Measurements from ENCODE around the gene SLC39A3. TPM values are rescaled to one million over a fixed set of nuclear protein-coding genes. Genes with fewer than 3 reads are reported as not detected.

SLC39A3 gene
- total and polyA plus RNA-seq, 2 of the 8 experiments (the other 6 are each of a cell fraction or from before 2014, with no cell fraction given), result 33.0 to 52.9 TPM

- peak; percentile 99 to 100 for TF ChIP-seq SIN3A (conservative IDR thresholded peaks at IDR 0.05 in 1 of 2, IDR thresholded peaks at IDR 0.05 in 1 of 2; ENCODE audit: low read depth in 1 of 2, low read length in 2 of 2)
- peak; percentile 98 for TF ChIP-seq GABPA (IDR thresholded peaks at IDR 0.05; ENCODE audit: borderline replicate concordance, insufficient read depth, low read length)
- peak; percentile 77 for TF ChIP-seq SP2 (IDR thresholded peaks at IDR 0.05; ENCODE audit: low read length)
- TF ChIP-seq, protein P1, sequence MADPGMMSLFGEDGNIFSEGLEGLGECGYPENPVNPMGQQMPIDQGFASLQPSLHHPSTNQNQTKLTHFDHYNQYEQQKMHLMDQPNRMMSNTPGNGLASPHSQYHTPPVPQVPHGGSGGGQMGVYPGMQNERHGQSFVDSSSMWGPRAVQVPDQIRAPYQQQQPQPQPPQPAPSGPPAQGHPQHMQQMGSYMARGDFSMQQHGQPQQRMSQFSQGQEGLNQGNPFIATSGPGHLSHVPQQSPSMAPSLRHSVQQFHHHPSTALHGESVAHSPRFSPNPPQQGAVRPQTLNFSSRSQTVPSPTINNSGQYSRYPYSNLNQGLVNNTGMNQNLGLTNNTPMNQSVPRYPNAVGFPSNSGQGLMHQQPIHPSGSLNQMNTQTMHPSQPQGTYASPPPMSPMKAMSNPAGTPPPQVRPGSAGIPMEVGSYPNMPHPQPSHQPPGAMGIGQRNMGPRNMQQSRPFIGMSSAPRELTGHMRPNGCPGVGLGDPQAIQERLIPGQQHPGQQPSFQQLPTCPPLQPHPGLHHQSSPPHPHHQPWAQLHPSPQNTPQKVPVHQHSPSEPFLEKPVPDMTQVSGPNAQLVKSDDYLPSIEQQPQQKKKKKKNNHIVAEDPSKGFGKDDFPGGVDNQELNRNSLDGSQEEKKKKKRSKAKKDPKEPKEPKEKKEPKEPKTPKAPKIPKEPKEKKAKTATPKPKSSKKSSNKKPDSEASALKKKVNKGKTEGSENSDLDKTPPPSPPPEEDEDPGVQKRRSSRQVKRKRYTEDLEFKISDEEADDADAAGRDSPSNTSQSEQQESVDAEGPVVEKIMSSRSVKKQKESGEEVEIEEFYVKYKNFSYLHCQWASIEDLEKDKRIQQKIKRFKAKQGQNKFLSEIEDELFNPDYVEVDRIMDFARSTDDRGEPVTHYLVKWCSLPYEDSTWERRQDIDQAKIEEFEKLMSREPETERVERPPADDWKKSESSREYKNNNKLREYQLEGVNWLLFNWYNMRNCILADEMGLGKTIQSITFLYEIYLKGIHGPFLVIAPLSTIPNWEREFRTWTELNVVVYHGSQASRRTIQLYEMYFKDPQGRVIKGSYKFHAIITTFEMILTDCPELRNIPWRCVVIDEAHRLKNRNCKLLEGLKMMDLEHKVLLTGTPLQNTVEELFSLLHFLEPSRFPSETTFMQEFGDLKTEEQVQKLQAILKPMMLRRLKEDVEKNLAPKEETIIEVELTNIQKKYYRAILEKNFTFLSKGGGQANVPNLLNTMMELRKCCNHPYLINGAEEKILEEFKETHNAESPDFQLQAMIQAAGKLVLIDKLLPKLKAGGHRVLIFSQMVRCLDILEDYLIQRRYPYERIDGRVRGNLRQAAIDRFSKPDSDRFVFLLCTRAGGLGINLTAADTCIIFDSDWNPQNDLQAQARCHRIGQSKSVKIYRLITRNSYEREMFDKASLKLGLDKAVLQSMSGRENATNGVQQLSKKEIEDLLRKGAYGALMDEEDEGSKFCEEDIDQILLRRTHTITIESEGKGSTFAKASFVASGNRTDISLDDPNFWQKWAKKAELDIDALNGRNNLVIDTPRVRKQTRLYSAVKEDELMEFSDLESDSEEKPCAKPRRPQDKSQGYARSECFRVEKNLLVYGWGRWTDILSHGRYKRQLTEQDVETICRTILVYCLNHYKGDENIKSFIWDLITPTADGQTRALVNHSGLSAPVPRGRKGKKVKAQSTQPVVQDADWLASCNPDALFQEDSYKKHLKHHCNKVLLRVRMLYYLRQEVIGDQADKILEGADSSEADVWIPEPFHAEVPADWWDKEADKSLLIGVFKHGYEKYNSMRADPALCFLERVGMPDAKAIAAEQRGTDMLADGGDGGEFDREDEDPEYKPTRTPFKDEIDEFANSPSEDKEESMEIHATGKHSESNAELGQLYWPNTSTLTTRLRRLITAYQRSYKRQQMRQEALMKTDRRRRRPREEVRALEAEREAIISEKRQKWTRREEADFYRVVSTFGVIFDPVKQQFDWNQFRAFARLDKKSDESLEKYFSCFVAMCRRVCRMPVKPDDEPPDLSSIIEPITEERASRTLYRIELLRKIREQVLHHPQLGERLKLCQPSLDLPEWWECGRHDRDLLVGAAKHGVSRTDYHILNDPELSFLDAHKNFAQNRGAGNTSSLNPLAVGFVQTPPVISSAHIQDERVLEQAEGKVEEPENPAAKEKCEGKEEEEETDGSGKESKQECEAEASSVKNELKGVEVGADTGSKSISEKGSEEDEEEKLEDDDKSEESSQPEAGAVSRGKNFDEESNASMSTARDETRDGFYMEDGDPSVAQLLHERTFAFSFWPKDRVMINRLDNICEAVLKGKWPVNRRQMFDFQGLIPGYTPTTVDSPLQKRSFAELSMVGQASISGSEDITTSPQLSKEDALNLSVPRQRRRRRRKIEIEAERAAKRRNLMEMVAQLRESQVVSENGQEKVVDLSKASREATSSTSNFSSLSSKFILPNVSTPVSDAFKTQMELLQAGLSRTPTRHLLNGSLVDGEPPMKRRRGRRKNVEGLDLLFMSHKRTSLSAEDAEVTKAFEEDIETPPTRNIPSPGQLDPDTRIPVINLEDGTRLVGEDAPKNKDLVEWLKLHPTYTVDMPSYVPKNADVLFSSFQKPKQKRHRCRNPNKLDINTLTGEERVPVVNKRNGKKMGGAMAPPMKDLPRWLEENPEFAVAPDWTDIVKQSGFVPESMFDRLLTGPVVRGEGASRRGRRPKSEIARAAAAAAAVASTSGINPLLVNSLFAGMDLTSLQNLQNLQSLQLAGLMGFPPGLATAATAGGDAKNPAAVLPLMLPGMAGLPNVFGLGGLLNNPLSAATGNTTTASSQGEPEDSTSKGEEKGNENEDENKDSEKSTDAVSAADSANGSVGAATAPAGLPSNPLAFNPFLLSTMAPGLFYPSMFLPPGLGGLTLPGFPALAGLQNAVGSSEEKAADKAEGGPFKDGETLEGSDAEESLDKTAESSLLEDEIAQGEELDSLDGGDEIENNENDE (IDR thresholded peaks at IDR 0.05; ENCODE audit: insufficient replicate concordance, low read length), result no peak
- TF ChIP-seq PHF8 (conservative IDR thresholded peaks at IDR 0.05; ENCODE audit: low read depth, low read length), result peak; percentile 79
- no peak for TF ChIP-seq EZH2 (IDR thresholded peaks at IDR 0.05; ENCODE audit: low read depth, low read length, severe bottlenecking)
- peak; percentile 95 for TF ChIP-seq SP1 (IDR thresholded peaks at IDR 0.05; ENCODE audit: low read depth, low read length)
- peak; percentile 33; the same call in 1 of the 2 replicates for TF ChIP-seq BACH1 (IDR thresholded peaks at IDR 0.05; ENCODE audit: low read length)
- peak; percentile 74; the same call in 1 of the 2 replicates for TF ChIP-seq GTF2F1 (IDR thresholded peaks at IDR 0.05; ENCODE audit: borderline replicate concordance, low read depth, low read length)
- TF ChIP-seq, protein P2, sequence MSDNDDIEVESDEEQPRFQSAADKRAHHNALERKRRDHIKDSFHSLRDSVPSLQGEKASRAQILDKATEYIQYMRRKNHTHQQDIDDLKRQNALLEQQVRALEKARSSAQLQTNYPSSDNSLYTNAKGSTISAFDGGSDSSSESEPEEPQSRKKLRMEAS (IDR thresholded peaks at IDR 0.05), result peak; percentile 56; the same call in 1 of the 2 replicates
These were observed at the start of gene SLC39A3 (continued) for GRCh38 chr19:2739602-2740313.

All from H1 (cell line).